Ovary (tissue), 3 donors: ENCODE data around the gene SPECC1.

ENCODE experiments used
- EP300 ChIP-seq: sonication (generic); formaldehyde crosslinking; IDR thresholded peaks from one replicate; pipeline ENCODE4 v1.6.1; 2017; ENCODE audit warnings: antibody characterized with exemption
- POLR2A ChIP-seq: fragments of 450-650 bp; IDR thresholded peaks from one replicate; pipeline ENCODE4 v1.6.1; 2017; ENCODE audit warnings: antibody characterized with exemption, mild to moderate bottlenecking, moderate library complexity
- TF ChIP-seq, protein P1 (sequence below), 3 donors: fragments of 450-650 bp in 2 of 3; fragments of 200-600 bp in 1 of 3; IDR thresholded peaks; one replicate each; pipeline versions ENCODE4 v1.5.1 to v1.8.0; 2016 to 2022; ENCODE audit warnings: antibody characterized with exemption in 3 of 3, mild to moderate bottlenecking in 1 of 3
- donor health status: DM: no; HTN: no; CAD: no.

DNA sequence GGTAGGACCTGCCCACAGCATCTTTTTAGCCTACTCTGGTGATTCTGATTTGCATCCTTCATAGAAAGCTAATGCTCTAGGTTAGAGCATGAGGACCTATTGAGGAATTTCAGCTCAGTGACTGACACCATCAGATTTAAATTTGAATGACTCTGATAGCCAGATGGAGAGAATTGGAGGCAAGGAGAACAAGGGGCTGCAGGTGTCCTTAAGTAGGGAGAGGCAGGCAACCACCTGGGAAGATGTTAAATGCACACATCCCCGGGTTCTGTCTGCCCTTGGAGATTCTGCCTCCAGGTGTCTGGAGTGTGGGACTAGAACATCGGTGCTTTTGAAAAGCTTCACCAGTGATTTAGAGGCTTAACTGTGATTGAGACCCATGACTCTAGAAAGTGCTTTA lies 221.8 kb downstream of the SPECC1 start:
- TF ChIP-seq, protein P1, sequence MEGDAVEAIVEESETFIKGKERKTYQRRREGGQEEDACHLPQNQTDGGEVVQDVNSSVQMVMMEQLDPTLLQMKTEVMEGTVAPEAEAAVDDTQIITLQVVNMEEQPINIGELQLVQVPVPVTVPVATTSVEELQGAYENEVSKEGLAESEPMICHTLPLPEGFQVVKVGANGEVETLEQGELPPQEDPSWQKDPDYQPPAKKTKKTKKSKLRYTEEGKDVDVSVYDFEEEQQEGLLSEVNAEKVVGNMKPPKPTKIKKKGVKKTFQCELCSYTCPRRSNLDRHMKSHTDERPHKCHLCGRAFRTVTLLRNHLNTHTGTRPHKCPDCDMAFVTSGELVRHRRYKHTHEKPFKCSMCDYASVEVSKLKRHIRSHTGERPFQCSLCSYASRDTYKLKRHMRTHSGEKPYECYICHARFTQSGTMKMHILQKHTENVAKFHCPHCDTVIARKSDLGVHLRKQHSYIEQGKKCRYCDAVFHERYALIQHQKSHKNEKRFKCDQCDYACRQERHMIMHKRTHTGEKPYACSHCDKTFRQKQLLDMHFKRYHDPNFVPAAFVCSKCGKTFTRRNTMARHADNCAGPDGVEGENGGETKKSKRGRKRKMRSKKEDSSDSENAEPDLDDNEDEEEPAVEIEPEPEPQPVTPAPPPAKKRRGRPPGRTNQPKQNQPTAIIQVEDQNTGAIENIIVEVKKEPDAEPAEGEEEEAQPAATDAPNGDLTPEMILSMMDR (IDR thresholded peaks at IDR 0.05) = no peak
- TF ChIP-seq POLR2A (no peak), EP300 (no peak)
